ENCODE data around the gene SINHCAF. TPM values are rescaled to one million over a fixed set of nuclear protein-coding genes. Genes with fewer than 3 reads are reported as not detected.
"Not testable (repeated sequence)": the region's sequence is repeated elsewhere in the genome, so short reads cannot be mapped to it uniquely, and the experiment has no call there.

The SINHCAF gene
- total and polyA plus RNA-seq, 2 experiments from 2014 or later = 581 to 686 TPM

DNA sequence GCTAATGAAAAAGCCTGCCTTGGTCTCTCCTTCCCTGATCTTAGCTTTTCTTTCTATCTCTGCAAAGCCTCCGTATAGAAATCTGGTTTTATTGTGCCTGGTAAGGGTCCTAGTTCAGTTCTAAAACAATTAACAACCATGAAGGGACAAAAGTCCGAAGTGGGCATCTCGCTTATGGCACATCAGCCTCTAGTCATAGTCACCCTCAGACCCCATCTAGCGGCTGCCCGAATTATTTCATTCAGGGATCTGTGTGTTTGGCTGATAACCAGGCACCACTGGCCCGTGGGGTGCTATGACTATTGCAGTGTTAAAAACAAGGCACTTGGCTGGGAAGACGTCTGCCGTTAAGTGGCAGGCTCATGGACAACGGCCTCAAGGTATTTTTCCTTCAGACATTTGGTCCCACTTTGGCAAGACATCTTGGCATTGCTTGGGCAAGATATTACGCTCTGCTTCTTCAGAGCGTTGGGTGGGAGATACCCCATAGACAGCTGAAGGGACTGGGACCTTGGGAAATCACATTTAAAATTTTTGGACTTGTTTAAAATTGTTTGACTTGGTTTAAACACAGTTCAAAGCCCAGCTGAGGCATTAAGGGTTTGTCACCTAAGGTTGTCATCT is 87.1 kb downstream of the SINHCAF start:
- Histone ChIP-seq H4K20me1 (replicated peaks; ENCODE audit: insufficient read depth) (no peaks in the 10 kb centered on the region; the same call in 1 of the 2 replicates), H3K27ac (ENCODE audit: low read depth) (no peak overlapping the region), H3K27me3 (ENCODE audit: insufficient read depth) (no peaks in the 10 kb centered on the region), H3F3A (replicated peaks; ENCODE audit: low read depth) (no peaks in the 10 kb centered on the region), H3K36me3 (ENCODE audit: insufficient read depth) (no peaks in the 10 kb centered on the region), H2AFZ (no peak overlapping the region), H3K4me2 (no peak overlapping the region), H3K79me2 (replicated peaks; ENCODE audit: insufficient read depth) (no peaks in the 10 kb centered on the region), H3K9me2 (ENCODE audit: insufficient read depth) (no peaks in the 10 kb centered on the region), H3K4me1 (ENCODE audit: insufficient read depth) (no peaks in the 10 kb centered on the region; the same call in 1 of the 2 replicates), H3K4me3 (no peak overlapping the region)
- H3K9me3 Mint-ChIP-seq = no peaks in the 10 kb centered on the region
- ATAC-seq (peak; percentile 85), DNase-seq (ENCODE audit: low spot score) (peak; percentile 83)
- H3K4me3 Mint-ChIP-seq = no peak overlapping the region
- no peak overlapping the region for H3K27ac Mint-ChIP-seq
- peaks cover 19% of the 10 kb centered on the region for H3K4me1 Mint-ChIP-seq
- TF ChIP-seq, protein P1, sequence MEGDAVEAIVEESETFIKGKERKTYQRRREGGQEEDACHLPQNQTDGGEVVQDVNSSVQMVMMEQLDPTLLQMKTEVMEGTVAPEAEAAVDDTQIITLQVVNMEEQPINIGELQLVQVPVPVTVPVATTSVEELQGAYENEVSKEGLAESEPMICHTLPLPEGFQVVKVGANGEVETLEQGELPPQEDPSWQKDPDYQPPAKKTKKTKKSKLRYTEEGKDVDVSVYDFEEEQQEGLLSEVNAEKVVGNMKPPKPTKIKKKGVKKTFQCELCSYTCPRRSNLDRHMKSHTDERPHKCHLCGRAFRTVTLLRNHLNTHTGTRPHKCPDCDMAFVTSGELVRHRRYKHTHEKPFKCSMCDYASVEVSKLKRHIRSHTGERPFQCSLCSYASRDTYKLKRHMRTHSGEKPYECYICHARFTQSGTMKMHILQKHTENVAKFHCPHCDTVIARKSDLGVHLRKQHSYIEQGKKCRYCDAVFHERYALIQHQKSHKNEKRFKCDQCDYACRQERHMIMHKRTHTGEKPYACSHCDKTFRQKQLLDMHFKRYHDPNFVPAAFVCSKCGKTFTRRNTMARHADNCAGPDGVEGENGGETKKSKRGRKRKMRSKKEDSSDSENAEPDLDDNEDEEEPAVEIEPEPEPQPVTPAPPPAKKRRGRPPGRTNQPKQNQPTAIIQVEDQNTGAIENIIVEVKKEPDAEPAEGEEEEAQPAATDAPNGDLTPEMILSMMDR (conservative IDR thresholded peaks at IDR 0.05; ENCODE audit: low read depth in 2 of 2) = peak; percentile 77 to 79
- TF ChIP-seq, protein P2, sequence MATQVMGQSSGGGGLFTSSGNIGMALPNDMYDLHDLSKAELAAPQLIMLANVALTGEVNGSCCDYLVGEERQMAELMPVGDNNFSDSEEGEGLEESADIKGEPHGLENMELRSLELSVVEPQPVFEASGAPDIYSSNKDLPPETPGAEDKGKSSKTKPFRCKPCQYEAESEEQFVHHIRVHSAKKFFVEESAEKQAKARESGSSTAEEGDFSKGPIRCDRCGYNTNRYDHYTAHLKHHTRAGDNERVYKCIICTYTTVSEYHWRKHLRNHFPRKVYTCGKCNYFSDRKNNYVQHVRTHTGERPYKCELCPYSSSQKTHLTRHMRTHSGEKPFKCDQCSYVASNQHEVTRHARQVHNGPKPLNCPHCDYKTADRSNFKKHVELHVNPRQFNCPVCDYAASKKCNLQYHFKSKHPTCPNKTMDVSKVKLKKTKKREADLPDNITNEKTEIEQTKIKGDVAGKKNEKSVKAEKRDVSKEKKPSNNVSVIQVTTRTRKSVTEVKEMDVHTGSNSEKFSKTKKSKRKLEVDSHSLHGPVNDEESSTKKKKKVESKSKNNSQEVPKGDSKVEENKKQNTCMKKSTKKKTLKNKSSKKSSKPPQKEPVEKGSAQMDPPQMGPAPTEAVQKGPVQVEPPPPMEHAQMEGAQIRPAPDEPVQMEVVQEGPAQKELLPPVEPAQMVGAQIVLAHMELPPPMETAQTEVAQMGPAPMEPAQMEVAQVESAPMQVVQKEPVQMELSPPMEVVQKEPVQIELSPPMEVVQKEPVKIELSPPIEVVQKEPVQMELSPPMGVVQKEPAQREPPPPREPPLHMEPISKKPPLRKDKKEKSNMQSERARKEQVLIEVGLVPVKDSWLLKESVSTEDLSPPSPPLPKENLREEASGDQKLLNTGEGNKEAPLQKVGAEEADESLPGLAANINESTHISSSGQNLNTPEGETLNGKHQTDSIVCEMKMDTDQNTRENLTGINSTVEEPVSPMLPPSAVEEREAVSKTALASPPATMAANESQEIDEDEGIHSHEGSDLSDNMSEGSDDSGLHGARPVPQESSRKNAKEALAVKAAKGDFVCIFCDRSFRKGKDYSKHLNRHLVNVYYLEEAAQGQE (IDR thresholded peaks at IDR 0.05; ENCODE audit: unreplicated experiment) = no peak
- H3K36me3 Mint-ChIP-seq (ENCODE audit: low read depth) = no peaks in the 10 kb centered on the region
- peaks cover 6% of the 10 kb centered on the region for H3K27me3 Mint-ChIP-seq (ENCODE audit: insufficient read depth, low read depth, poor library complexity)

DNA sequence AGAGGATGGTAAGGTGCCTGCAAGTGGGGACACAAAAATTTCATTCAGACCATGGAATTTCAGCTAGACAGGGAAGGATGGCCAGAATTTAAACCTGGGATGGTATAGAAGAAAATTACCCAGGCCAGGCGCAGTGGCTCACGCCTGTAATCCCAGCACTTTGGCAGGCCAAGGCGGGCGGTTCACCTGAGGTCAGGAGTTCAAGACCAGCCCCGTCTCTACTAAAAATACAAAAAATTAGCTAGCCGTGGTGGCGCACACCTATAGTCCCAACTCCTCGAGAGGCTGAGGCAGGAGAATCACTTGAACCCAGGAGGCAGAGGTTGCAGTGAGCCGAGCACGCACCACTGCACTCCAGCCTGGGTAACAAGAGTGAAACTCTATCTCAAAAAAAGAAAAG is 87.6 kb downstream of the SINHCAF start:
- not testable (repeated sequence) for H3F3A ChIP-seq (replicated peaks; ENCODE audit: low read depth); H3K4me2 ChIP-seq; H3K79me2 ChIP-seq (replicated peaks; ENCODE audit: insufficient read depth); DNase-seq (ENCODE audit: low spot score); H3K9me2 ChIP-seq (ENCODE audit: insufficient read depth); H2AFZ ChIP-seq; H3K4me3 Mint-ChIP-seq; H3K27me3 Mint-ChIP-seq (ENCODE audit: insufficient read depth, low read depth, poor library complexity); H3K9me3 Mint-ChIP-seq; H4K20me1 ChIP-seq (replicated peaks; ENCODE audit: insufficient read depth); ATAC-seq; H3K27ac ChIP-seq (ENCODE audit: low read depth); H3K36me3 Mint-ChIP-seq (ENCODE audit: low read depth); H3K27me3 ChIP-seq (ENCODE audit: insufficient read depth); H3K27ac Mint-ChIP-seq; H3K4me1 ChIP-seq (ENCODE audit: insufficient read depth); H3K36me3 ChIP-seq (ENCODE audit: insufficient read depth); H3K4me3 ChIP-seq
- H3K4me1 Mint-ChIP-seq = peaks cover 19% of the 10 kb centered on the region

DNA sequence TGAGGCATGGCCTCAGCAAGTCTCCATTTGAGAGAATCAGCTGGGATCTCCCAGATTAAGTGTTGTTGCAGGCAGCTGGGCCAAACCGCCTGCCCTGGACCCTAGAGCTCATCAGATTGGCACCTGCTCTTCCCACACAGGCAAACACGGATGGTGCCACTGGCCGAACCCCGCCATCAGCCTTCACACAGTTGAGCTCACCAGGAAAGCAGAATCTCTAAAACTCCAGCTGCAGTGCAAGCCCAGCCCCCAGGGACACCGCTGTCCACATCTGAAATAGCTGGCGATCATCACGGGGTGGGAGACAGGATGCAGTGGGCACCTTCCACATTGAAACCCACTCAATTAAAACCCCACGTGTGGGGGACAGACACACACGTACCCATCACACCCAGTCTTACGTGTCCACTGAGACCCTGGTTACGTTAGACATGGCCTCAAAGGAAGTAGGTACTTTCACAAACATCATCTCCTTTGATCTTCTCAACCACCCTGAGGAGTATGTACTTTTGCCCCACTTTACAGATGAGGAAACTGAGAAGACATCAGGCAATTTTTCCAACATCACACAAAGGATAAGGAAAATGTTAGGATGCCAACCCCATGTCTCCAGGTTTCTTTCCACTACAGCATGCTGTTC is 88.8 kb downstream of the SINHCAF start:
- no peaks in the 10 kb centered on the region for H3K36me3 ChIP-seq (ENCODE audit: insufficient read depth)
- no peak for TF ChIP-seq NANOG (IDR thresholded peaks at IDR 0.05; ENCODE audit: borderline replicate concordance)
- TF ChIP-seq EZH2phosphoT487 (IDR thresholded peaks at IDR 0.05; ENCODE audit: unreplicated experiment) = no peak
- no peak for TF ChIP-seq JUNB (IDR thresholded peaks at IDR 0.05; ENCODE audit: unreplicated experiment)
- TF ChIP-seq CREB1 (CRISPR knock-in tag; IDR thresholded peaks at IDR 0.05; ENCODE audit: low read depth) = no peak
- TF ChIP-seq STAT1 (IDR thresholded peaks at IDR 0.05; ENCODE audit: unreplicated experiment) = no peak
- TF ChIP-seq ZNF331 (CRISPR knock-in tag; IDR thresholded peaks at IDR 0.05; ENCODE audit: low read depth) = no peak
- TF ChIP-seq EZH2 (IDR thresholded peaks at IDR 0.05; ENCODE audit: low read depth, unreplicated experiment) = no peak
- TF ChIP-seq, protein P2 (IDR thresholded peaks at IDR 0.05; ENCODE audit: unreplicated experiment) = no peak
- no peak for TF ChIP-seq POLR2AphosphoS5 (IDR thresholded peaks at IDR 0.05; ENCODE audit: low read depth)

More for the DNA sequence above, 88.8 kb downstream of the SINHCAF start:
- Mint-ChIP-seq H3K27ac (no peak overlapping the region), H3K9me3 (no peaks in the 10 kb centered on the region; the same call in 2 of the 3 replicates), H3K4me3 (no peak overlapping the region), H3K36me3 (ENCODE audit: low read depth) (no peaks in the 10 kb centered on the region), H3K4me1 (peaks cover 19% of the 10 kb centered on the region), H3K27me3 (ENCODE audit: insufficient read depth, low read depth, poor library complexity) (peaks cover 8% of the 10 kb centered on the region)
- DNase-seq (ENCODE audit: low spot score) (no peak), ATAC-seq (no peak)
- H3K4me3 ChIP-seq = no peak overlapping the region
- H4K20me1 ChIP-seq (replicated peaks; ENCODE audit: insufficient read depth) = no peaks in the 10 kb centered on the region
- no peak overlapping the region for H3K4me2 ChIP-seq
- H3K4me1 ChIP-seq (ENCODE audit: insufficient read depth) = no peaks in the 10 kb centered on the region; the same call in 1 of the 2 replicates
- H3K9me2 ChIP-seq (ENCODE audit: insufficient read depth) = no peaks in the 10 kb centered on the region
- H3K79me2 ChIP-seq (replicated peaks; ENCODE audit: insufficient read depth) = no peaks in the 10 kb centered on the region
- H3K27me3 ChIP-seq (ENCODE audit: insufficient read depth) = no peaks in the 10 kb centered on the region
- no peaks in the 10 kb centered on the region for H3F3A ChIP-seq (replicated peaks; ENCODE audit: low read depth)
- H3K27ac ChIP-seq (ENCODE audit: low read depth) = no peak overlapping the region
- no peak overlapping the region for H2AFZ ChIP-seq
